Breast epithelium (tissue), 3 donors: ENCODE results near the gene CLSTN2.

Experiments used
- POLR2AphosphoS5 ChIP-seq, 3 donors: sonication (generic); formaldehyde crosslinking; IDR thresholded peaks; one replicate each; pipeline ENCODE4 v1.6.1; 2017; ENCODE audit warnings: antibody characterized with exemption in 3 of 3
- TF ChIP-seq, protein P1 (sequence below), 3 donors: fragments of 450-650 bp; IDR thresholded peaks; one replicate each; pipeline ENCODE4 v1.5.1; 2016 to 2017; ENCODE audit warnings: antibody characterized with exemption in 3 of 3, mild to moderate bottlenecking in 3 of 3, moderate library complexity in 3 of 3

DNA sequence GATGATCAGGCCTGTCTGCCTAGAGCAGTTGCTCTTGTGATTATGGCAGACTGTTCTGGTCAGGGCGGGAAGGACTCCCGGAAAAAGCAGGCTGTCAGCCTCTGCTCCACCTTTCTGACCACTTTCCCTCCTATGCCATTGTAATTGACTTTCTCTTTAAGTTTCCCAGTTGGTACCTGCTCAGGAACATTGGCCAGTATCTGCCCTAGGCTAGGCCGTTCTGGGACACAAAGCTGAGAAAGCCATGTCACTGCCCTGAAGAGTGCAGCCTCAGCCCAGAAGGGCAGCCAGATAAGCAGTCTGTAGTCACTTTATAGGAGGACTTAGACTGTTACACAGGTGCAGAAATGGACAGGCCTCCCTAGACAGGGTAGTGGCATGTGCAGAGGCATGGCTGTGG lies 80.8 kb downstream of the CLSTN2 start:
- TF ChIP-seq, protein P1, sequence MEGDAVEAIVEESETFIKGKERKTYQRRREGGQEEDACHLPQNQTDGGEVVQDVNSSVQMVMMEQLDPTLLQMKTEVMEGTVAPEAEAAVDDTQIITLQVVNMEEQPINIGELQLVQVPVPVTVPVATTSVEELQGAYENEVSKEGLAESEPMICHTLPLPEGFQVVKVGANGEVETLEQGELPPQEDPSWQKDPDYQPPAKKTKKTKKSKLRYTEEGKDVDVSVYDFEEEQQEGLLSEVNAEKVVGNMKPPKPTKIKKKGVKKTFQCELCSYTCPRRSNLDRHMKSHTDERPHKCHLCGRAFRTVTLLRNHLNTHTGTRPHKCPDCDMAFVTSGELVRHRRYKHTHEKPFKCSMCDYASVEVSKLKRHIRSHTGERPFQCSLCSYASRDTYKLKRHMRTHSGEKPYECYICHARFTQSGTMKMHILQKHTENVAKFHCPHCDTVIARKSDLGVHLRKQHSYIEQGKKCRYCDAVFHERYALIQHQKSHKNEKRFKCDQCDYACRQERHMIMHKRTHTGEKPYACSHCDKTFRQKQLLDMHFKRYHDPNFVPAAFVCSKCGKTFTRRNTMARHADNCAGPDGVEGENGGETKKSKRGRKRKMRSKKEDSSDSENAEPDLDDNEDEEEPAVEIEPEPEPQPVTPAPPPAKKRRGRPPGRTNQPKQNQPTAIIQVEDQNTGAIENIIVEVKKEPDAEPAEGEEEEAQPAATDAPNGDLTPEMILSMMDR (IDR thresholded peaks at IDR 0.05), result no peak
- TF ChIP-seq POLR2AphosphoS5 (IDR thresholded peaks at IDR 0.05), result no peak
